Measurements from ENCODE around the gene TMEM208.

TMEM208 gene

GRCh38 chr16:67252609-67253497 is 25.9 kb downstream of the TMEM208 start:
- no peak for DNase-seq (ENCODE audit: low spot score)

DNA sequence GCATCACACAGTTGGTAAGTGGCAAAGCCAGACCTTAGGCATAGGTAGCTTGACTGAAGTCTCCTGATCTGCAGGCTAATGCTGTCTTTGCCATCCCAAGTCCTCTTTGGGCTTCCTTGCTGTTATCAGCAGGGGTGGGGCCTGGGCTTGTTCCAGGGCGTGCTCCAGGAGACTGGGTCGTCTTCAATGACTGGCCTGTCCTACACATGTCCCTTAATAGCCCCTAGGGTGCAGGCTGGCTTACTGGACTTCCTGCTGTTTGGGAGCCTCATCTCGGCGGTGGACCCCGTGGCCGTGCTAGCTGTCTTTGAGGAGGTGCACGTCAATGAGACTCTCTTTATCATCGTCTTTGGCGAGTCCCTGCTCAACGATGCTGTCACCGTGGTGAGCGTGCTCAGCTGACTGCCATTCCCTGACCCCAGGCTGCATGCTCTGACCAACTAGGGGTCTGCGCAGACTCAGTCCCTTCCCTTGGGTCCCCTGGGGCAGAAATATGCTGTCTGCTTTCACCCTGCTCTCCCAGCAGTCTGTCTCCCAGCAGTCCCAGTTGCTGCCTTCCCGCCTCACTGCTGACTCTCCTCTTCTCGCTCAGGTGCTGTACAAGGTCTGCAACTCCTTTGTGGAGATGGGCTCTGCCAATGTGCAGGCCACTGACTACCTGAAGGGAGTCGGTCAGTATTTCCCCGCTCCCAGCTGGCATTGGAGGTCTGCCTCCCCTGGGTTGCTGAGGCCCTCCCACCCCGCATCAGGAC is 28.0 kb downstream of the TMEM208 start:
- DNase-seq (ENCODE audit: low spot score), result no peak

DNA sequence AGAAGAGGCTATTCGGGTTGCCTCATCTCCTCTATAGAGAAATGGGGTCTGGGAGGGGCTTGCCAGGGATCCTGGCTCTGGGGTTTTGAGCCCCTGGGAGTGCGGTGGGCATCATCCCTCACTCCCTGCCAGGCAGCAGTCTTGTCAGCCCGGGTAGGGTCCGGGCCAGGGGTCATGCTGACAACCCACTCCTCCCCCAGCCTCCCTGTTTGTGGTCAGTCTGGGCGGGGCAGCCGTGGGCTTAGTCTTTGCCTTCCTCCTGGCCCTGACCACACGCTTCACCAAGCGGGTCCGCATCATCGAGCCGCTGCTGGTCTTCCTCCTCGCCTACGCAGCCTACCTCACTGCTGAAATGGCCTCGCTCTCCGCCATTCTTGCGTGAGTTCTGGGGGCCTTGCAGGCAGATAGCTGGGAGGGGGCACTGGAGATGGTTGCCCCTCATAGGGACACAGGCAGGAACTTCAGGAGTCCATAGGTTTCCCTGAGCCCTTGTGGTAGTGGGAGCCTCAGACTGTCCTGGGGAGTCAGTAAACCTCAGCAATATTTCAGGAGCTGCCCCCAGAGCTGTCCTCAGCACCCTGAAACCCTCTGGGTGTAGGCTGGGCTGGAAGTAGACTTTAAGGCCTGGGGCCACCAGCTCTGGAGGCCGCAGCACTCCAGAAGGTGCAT is 28.8 kb downstream of the TMEM208 start:
- no peak for DNase-seq (ENCODE audit: low spot score)

DNA sequence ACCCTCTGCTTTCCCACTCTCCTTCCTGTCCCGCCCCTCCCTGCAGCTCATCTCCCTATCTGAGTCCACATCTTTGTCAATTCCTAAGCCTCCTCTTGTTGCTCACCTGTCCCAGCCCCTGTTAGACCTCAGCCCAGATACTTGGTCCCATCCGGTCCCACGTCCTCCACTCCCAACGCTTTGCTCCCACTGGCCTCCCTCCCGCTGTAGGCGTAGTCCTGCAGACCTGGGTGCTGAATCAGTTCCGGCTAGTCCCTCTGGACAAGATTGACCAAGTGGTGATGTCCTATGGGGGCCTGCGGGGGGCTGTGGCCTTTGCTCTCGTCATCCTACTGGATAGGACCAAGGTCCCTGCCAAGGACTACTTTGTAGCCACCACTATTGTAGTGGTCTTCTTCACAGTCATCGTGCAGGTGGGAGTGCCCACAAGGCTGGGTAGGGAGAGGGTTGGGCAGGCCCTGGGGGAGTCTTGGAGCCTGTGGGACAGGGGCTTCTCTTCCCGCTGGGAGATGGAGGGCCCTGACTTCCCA is 29.8 kb downstream of the TMEM208 start:
- no peak for DNase-seq (ENCODE audit: low spot score)

DNA sequence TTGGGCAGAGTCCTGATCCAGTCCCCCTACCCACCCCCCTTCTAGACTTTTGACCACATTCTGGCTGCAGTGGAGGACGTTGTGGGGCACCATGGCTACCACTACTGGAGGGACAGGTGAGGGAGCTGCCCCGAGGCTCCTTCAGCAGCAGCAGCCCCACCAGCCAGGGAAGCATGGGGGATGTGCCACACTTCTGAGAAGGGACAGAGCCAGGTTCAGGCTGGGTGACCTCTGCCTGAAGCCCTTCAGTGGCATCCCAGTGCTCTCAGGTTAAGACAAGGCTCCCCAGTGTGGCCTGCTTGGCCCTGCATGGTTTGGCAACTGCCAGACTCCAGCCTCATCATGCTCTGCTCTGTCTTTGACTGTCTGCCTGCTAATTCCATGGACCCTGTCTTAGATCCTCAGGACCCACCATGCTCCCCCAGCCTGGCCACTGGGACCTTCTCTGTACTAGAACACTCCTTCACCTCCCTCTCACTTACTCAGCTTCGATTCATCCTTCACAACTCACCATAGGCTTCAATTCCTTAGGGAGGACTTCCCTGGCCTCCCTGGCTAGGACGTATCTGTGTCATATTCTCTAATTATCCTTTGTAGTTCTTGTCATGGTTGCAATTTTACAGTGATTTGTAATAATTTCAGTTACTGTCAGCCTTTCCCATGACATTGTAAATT is 30.7 kb downstream of the TMEM208 start:
- no peak for DNase-seq (ENCODE audit: low spot score)

DNA sequence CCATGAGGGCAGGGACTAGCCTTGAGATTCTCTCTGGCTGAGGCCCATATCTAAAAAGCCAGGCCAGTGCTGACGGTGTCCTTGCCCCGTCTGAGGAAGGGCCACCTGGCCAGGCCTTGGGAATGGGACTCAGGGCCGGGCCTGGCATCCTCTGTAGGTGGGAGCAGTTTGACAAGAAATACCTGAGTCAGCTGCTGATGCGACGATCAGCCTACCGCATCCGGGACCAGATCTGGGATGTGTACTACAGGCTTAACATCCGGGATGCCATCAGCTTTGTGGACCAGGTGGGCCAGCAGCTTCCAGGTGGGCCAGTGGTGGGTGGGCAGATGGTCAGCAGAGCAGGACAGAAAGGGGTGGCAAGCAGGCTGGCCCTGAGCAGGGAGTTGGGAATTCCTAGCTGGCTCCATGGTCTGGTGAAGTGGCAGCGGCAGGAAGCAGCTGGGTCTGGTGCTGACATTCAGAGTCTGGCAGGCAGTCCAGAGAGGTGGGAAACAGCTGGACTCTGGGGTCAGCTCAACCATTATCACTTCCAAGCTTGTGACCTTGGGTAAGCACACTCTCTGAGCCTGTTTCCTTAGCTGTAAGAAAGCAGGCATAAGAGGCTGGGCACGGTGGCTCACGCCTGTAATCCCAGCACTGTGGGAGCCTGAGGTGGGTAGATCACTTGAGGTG is 31.4 kb downstream of the TMEM208 start:
- no peak for DNase-seq (ENCODE audit: low spot score)

- DNase-seq (ENCODE audit: low spot score), result no peak
Observed at GRCh38 chr16:67259705-67260104, 32.8 kb downstream of the TMEM208 start.

DNA sequence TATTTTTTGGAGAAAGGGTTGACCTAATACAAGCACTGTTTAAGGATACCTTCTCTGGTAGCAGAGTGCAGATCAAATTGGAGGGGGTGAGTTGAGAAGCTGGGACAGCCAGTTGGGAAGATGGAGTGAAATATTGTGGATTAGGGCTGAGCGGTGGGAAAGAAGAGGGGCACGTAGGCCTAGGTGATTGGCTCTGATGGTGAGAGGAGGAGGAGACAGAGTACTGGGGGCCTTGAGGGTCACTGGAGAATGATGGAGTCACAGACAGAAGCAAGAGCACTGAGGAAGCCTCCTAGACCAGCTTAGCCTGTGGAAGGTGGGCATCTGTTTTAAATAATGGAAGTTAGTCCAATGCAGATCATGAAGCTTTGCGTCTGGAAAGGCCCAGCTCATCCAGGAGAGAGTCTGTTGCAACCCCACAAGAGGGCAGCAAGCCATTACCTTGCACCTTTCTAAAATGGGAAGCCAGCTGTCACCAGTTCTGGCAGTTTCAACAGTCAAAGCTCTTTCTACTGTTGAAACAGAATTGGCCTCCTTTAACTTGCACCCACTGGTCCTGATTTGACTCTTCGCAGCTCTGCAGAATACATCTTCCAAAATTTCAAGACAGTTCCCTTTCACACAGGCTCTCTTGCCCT is 33.6 kb downstream of the TMEM208 start:
- DNase-seq (ENCODE audit: low spot score), result no peak

- DNase-seq (ENCODE audit: low spot score), result no peak
Observed at GRCh38 chr16:67263201-67263600, 36.3 kb downstream of the TMEM208 start.

DNA sequence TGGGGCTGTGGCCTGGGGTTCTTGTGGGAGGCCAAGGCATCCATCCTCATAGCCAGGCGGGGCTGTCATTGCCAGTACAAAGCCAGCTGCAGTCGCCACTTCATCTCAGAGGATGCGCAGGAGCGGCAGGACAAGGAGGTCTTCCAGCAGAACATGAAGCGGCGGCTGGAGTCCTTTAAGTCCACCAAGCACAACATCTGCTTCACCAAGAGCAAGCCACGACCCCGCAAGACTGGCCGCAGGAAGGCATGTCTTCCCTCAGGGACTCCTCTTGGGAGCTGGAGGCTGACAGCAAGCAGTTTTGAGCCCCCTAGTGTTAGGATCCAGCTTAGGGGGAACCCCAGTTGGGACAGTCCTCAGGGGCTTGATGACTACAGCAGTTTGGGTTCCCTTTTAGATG is 37.3 kb downstream of the TMEM208 start:
- no peak for DNase-seq (ENCODE audit: low spot score)

- no peak for DNase-seq (ENCODE audit: low spot score)
Observed at GRCh38 chr16:67264866-67265265, 37.9 kb downstream of the TMEM208 start.

DNA sequence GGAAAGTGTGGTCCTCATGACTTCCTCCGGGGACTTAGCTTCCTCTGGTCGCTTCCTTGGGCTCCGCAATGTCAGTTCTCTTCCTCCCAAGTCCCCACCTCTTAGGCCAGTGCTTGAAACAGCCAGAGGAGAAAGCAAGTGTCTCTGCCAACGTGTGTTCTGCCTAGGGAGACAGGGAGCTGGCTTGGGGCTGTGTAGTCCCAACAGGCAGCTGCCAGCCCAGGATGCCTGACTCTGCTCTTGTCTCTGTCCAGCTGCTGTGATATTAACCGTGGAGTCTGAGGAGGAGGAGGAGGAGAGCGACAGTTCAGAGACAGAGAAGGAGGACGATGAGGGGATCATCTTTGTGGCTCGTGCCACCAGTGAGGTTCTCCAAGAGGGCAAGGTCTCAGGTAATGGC is 38.9 kb downstream of the TMEM208 start:
- no peak for DNase-seq (ENCODE audit: low spot score)

GRCh38 chr16:67268136-67268579 is 41.2 kb downstream of the TMEM208 start:
- no peak for DNase-seq (ENCODE audit: low spot score)

GRCh38 chr16:67269766-67270165 is 42.8 kb downstream of the TMEM208 start:
- no peak for DNase-seq (ENCODE audit: low spot score)

DNA sequence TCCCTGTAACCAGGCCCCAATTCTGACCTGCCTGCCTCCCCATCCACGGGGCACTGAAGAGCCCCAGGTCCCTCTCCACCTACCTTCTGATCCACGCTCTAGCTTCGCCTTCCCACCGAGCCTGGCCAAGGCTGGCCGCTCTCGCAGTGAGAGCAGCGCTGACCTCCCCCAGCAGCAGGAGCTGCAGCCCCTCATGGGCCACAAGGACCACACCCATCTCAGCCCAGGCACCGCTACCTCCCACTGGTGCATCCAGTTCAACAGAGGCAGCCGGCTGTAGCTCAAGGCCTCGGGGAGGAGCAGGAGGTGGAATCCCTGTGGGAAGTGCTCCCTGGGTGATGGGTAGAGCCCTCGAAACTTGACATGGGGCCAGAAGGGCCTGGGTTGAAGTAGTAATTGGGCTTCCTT is 44.0 kb downstream of the TMEM208 start:
- no peak for DNase-seq (ENCODE audit: low spot score)

DNA sequence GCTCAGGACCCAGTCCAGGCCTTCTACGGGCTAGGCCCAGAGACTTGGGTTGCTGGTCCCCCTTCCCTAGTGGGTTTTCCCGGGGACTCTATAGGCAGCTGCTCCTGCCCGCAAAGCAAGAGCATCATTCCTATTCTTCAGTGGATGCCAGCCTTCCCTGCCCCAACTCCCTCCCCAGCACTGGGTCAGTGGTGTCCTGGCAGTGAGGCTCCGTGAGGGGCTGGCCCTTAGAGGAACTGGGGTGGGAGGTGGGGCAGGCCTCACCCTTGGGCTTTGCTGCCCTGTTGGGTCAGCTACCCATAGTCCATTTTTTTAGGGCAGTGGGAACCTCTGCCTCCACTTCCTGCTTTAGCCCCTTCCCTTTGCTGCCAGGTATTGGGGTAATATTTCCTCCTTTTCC is 44.5 kb downstream of the TMEM208 start:
- DNase-seq (ENCODE audit: low spot score), result no peak

DNA sequence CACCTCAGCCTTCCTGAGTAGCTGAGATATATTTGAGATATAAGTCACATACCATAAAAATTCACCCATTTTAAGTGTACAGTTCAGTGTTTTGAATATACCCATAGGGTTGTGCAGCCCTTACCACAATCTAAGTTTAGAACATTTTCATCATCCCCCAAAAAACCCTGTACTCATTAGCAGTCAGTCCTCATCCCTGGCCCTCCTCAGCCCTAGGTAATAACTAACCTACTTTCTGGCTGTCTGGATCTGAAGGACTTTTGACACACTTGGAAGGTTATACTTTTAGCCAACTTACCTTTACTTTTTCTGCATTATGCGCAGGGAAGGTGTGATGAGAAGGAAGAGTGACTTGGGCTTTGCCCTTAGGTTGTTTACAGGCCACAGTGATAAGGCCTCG is 48.4 kb downstream of the TMEM208 start:
- DNase-seq (ENCODE audit: low spot score), result no peak

DNA sequence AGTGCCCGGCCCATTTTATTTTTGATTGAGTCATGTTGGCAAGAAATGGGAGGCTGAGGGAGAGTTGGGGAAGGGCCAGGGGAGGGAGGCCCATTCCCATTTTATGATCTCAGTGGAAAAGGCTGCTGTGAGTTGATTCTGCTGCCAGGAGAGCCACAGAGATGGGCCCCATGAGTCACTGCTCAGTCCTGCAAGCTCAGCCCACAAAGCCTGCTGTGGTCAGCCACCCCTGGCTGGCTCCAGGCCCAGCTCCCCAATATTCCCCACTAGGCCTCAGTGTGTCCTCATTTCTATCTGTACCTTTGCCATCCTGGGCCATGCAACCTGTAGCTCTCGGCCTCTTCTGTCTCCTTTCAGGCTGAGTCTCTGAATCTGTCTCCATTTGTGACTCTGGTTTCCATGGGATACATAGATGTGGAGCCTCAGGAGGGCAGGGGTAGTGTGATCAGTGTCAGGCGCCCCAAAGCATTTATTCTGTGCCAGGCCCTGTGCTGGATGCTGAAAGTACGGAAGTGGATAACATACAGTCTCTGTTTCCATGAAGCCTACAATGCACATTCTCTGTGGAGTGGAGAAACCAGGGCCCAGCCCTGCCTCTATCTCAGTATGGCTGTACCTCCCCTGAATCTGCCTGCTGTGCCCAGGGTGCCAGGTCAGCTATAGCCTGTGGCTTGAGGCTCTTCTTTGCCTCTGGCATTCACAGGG is 50.5 kb downstream of the TMEM208 start:
- DNase-seq (ENCODE audit: low spot score), result no peak

DNA sequence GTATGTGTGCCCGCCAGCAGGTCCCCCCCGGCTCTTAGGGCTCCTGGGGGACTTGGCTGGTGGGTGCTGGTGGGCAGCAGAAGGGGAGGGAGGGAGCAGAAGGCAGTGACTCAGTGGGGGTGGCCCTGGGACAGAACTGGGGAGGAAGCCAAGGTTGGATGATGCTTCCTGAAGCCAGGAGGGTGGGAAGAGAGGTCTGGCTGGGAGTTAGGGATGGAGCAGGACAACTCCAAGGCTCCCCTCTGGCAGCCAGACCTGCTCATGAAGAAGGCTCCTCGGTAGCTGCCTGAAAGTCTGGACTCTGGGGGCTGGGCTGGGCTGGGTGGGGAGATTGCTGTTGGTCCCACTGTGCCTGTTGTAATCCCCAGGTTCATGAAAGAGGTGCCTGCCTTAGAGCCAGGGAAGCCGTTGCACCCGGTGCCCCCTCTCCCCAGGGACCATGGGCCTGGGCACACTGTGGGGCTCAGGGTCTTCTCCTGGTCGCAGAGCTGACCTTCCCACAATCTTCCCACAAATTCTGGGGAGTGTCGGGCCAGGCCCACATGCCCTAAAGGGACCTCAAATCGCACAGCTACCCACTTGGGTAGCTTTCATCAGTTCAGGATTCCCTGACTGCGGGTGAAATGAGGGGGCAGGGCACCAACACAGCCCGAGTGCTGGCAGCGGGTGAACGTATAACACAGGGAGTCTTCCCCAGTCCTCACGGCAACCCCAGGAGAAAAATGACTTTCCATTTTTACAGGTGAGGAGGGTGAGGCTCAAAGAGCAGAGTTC is 51.3 kb downstream of the TMEM208 start:
- DNase-seq (ENCODE audit: low spot score), result no peak
